ENCODE data around the gene JMY.

DNA sequence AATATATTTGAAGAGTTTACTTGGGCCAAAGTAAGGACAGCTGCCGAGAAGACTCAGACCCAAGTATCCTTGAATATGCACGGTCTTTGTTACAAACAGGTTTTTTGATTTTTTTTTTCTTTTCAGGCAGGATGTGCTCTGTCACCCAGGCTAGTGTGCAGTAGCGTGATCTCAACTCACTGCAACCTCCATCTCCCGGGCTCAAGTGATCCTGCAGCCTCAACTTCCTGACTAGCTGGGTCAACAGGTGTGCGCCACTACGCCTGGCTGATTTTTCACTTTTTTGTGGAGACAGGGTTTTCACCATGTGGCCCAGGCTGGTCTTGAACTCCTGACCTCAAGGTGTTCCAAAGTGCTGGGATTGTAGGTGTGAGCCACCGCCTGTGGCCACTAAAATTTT, 27.4 kb downstream of the JMY start:
- TF ChIP-seq CTCF (conservative IDR thresholded peaks at IDR 0.05) (no peak), ZFX (IDR thresholded peaks at IDR 0.05) (no peak)
